Activated CD4-positive, alpha-beta T cell treated with anti-CD3 and anti-CD28 coated beads for 36 hours (primary cell): Measurements from ENCODE around the gene CRYGA. TPM values are rescaled to one million over a fixed set of nuclear protein-coding genes. Genes with fewer than 3 reads are reported as not detected.
"Not testable (repeated sequence)": the region's sequence is repeated elsewhere in the genome, so short reads cannot be mapped to it uniquely, and the experiment has no call there.

ENCODE experiments used
- ATAC-seq: fragments of 200-7000 bp; cut with Tn5 transposase; one replicate; pipeline ENCODE4 v1.10.0; 2021; ENCODE audit warnings: mild to moderate bottlenecking, moderate library complexity
- CTCF ChIA-PET: fragments of 350-600 bp; sonication (Branson Sonifier 250); formaldehyde crosslinking; loops from one replicate; lab custom pipeline; 2021; ENCODE audit warnings: antibody characterized with exemption; lab: Charles Lee
- POLR2A ChIA-PET: fragments of 350-600 bp; sonication (Branson Sonifier 250); formaldehyde crosslinking; loops from one replicate; lab custom pipeline; 2021; ENCODE audit warnings: antibody characterized with exemption, inconsistent platforms; lab: Charles Lee
- DNase-seq: peaks from one replicate; pipeline ENCODE4 v3.0.0-alpha.2; 2020
- H3K27ac Mint-ChIP-seq: one replicate; pipeline ENCODE4 v1.8.0; 2021; ENCODE audit warnings: mixed read lengths
- H3K27me3 Mint-ChIP-seq: one replicate; pipeline ENCODE4 v1.8.0; 2021; ENCODE audit warnings: mixed read lengths
- H3K36me3 Mint-ChIP-seq: one replicate; pipeline ENCODE4 v1.8.0; 2021; ENCODE audit warnings: low read depth, mixed read lengths
- H3K4me1 Mint-ChIP-seq: one replicate; pipeline ENCODE4 v1.8.0; 2021; ENCODE audit warnings: mixed read lengths
- H3K4me3 Mint-ChIP-seq: one replicate; pipeline ENCODE4 v1.8.0; 2021; ENCODE audit warnings: mild to moderate bottlenecking, moderate library complexity, mixed read lengths
- H3K9me3 Mint-ChIP-seq: one replicate; pipeline ENCODE4 v1.8.0; 2021; ENCODE audit warnings: low read depth, mixed read lengths
- intact Hi-C, 2 experiments: fragments of 100-400 bp; cut with DNase I in 1 of 2; cut with micrococcal nuclease in 1 of 2; formaldehyde crosslinking; loops; one replicate each; pipeline versions ENCODE4 v1.14.2 to v1.15.1; 2022 to 2024; cut with DNase I, micrococcal nuclease
- total RNA-seq, 2 experiments: library from RNA; stranded (reverse); gene quantifications; one replicate each; pipeline ENCODE4 v1.2.3, GENCODE V29; 2021

Gene CRYGA
- total RNA-seq, 2 experiments from 2014 or later: not detected

GRCh38 chr2:208122248-208122647, 41.1 kb downstream of the CRYGA start:
- POLR2A ChIA-PET: no interaction called here
- ATAC-seq (no peak), DNase-seq (no peak)
- no peak overlapping the region for H3K4me3 Mint-ChIP-seq
- H3K36me3 Mint-ChIP-seq: no peaks in the 10 kb centered on the region
- H3K27me3 Mint-ChIP-seq: peaks cover 20% of the 10 kb centered on the region
- no peak overlapping the region for H3K27ac Mint-ChIP-seq
- intact Hi-C loops: no loop called here
- H3K9me3 Mint-ChIP-seq: no peaks in the 10 kb centered on the region
- CTCF ChIA-PET: interaction anchor here (1.6 kb wide), 1 partner anchor 82 kb away, joined by 5 read pairs; no protein-coding TSS in a partner anchor
- peaks cover 11% of the 10 kb centered on the region for H3K4me1 Mint-ChIP-seq

DNA sequence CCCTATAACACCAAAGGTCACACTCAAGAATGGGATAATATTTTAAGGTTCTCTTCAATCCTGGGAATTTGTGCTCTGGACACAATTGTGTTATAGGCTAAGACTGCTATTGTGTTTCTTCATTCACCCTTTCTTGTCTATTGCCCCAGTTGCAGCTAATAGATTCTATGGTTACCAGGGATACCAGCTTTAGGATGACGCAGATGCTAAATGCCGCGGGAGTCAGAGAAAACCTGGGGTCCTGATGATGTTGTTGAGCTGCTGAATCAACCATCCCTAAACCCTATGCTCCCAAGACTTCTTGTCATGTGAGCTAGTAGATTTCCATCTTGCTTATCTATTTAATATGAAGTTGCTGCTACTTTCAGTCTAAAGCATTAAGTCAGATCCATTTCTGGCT, 44.5 kb downstream of the CRYGA start:
- Mint-ChIP-seq H3K27ac (no peak overlapping the region), H3K4me3 (no peak overlapping the region), H3K4me1 (peaks cover 3% of the 10 kb centered on the region), H3K9me3 (no peaks in the 10 kb centered on the region), H3K36me3 (no peaks in the 10 kb centered on the region), H3K27me3 (peaks cover 3% of the 10 kb centered on the region)
- no peak for ATAC-seq
- intact Hi-C loops: no loop called here
- no peak for DNase-seq
- ChIA-PET POLR2A (interaction anchor here (0.5 kb wide), 1 partner anchor 9 kb away, joined by 4 read pairs; no protein-coding TSS in a partner anchor), CTCF (no interaction called here)

GRCh38 chr2:208117390-208117789, 46.0 kb downstream of the CRYGA start:
- H3K27ac Mint-ChIP-seq, H3K9me3 Mint-ChIP-seq, intact Hi-C loops, DNase-seq, H3K27me3 Mint-ChIP-seq, H3K4me3 Mint-ChIP-seq, H3K36me3 Mint-ChIP-seq, POLR2A ChIA-PET, CTCF ChIA-PET, ATAC-seq, H3K4me1 Mint-ChIP-seq: not testable (repeated sequence)

DNA sequence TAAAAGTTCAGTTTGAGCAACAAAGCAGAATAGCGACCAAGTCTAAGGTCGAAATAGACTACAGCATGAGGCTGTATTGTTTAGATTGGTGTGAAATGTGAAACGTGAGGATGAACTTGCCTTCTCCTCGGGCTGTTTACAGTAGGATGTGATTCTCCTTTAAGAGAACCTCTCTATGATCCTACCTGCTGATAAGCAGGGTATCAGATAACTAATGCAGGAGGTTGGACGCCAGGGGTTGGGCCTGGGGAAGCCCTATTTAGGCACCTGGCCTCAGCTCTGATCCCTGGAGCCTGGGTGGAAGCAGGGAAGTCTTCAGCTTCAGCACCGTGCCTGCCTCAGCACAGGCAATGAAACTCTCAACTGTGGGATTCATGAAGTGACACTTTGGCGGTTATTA, 50.4 kb downstream of the CRYGA start:
- no peaks in the 10 kb centered on the region for H3K27me3 Mint-ChIP-seq
- DNase-seq (no peak), ATAC-seq (no peak)
- H3K36me3 Mint-ChIP-seq: no peaks in the 10 kb centered on the region
- H3K4me3 Mint-ChIP-seq: no peak overlapping the region
- CTCF ChIA-PET: interaction anchor here (1.5 kb wide), 1 partner anchor 367 kb away, joined by 3 read pairs; no protein-coding TSS in a partner anchor
- no peaks in the 10 kb centered on the region for H3K4me1 Mint-ChIP-seq
- POLR2A ChIA-PET: no interaction called here
- H3K27ac Mint-ChIP-seq: no peak overlapping the region
- H3K9me3 Mint-ChIP-seq: no peaks in the 10 kb centered on the region
- intact Hi-C loops: no loop called here

- H3K4me3 Mint-ChIP-seq, intact Hi-C loops, ATAC-seq, H3K4me1 Mint-ChIP-seq, H3K27me3 Mint-ChIP-seq, DNase-seq, H3K36me3 Mint-ChIP-seq, H3K9me3 Mint-ChIP-seq, POLR2A ChIA-PET, CTCF ChIA-PET, H3K27ac Mint-ChIP-seq: not testable (repeated sequence)
Measured at GRCh38 chr2:208112273-208112745, 51.1 kb downstream of the CRYGA start.

Other genes with a start within 250 kb of the CRYGA start
- gene PLEKHM3, start 138.1 kb downstream of the CRYGA start, total RNA-seq: 1 to 10 TPM; 4.5 to 5.2 TPM
- gene CRYGD, start 39.1 kb downstream of the CRYGA start, total RNA-seq: not detected
- not detected for gene CRYGC, start 33.8 kb downstream of the CRYGA start, total RNA-seq
- not detected for gene CRYGB, start 17.4 kb downstream of the CRYGA start, total RNA-seq
- gene C2orf80, start 26.4 kb upstream of the CRYGA start, total RNA-seq: not detected
- 10 to 100 TPM; 21.1 to 23.7 TPM for gene IDH1, start 91.5 kb upstream of the CRYGA start, total RNA-seq
- gene PIKFYVE, start 102.7 kb upstream of the CRYGA start, total RNA-seq: 10 to 100 TPM; 19.3 to 21.5 TPM
- gene PTH2R, start 243.2 kb upstream of the CRYGA start, total RNA-seq: under 1 TPM in 1 of 2 experiments, not detected in 1; 0.14 TPM